ENCODE results near the gene LLGL1.

DNA sequence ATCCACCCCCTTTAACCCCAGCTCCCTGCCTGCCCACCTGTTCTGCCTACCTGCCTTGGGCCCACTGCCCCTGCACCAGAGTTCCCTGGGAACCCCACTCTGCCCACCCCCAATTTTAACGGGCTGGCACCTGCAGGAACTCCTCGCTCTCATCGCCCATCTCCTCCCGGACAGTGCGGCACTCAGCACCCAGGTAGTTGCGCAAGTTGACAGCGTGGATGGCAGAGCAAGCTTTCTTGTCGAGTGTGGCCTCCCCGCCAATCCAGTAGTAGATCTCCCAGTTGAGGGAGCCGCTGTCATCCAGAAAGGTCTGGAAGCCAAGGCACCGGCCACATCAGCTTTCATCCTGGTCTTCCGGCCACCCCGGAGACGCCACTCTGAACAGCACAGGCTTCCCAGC, 25.3 kb downstream of the LLGL1 start:
- TF ChIP-seq, protein P1, sequence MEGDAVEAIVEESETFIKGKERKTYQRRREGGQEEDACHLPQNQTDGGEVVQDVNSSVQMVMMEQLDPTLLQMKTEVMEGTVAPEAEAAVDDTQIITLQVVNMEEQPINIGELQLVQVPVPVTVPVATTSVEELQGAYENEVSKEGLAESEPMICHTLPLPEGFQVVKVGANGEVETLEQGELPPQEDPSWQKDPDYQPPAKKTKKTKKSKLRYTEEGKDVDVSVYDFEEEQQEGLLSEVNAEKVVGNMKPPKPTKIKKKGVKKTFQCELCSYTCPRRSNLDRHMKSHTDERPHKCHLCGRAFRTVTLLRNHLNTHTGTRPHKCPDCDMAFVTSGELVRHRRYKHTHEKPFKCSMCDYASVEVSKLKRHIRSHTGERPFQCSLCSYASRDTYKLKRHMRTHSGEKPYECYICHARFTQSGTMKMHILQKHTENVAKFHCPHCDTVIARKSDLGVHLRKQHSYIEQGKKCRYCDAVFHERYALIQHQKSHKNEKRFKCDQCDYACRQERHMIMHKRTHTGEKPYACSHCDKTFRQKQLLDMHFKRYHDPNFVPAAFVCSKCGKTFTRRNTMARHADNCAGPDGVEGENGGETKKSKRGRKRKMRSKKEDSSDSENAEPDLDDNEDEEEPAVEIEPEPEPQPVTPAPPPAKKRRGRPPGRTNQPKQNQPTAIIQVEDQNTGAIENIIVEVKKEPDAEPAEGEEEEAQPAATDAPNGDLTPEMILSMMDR (IDR thresholded peaks at IDR 0.05; ENCODE audit: insufficient read depth, low read depth, low read length), result no peak
- no peak for TF ChIP-seq EZH2 (IDR thresholded peaks at IDR 0.05; ENCODE audit: insufficient read depth, low read length)

Measured in astrocyte (in vitro differentiated cells and primary cell).